K562 (cell line): Measurements from ENCODE around the gene MFSD12. TPM values are rescaled to one million over a fixed set of nuclear protein-coding genes. Genes with fewer than 3 reads are reported as not detected.

Source experiments
- ATF4 ChIP-seq: fragments of 450-650 bp; formaldehyde crosslinking; IDR thresholded peaks from 2 replicates; pipeline ENCODE4 v1.4.0; 2022; ENCODE audit warnings: mild to moderate bottlenecking, moderate library complexity
- BRD9 ChIP-seq: fragments of 450-650 bp; IDR thresholded peaks from 2 replicates; pipeline ENCODE4 v1.6.1; 2018; ENCODE audit warnings: low read depth; ENCODE audit not compliant: partially characterized antibody
- CCNT2 ChIP-seq: IDR thresholded peaks from 2 replicates; pipeline ENCODE4 v1.6.1; 2011; ENCODE audit warnings: borderline replicate concordance, low read depth, mild to moderate bottlenecking, moderate library complexity, mixed read lengths, low read length; ENCODE audit not compliant: insufficient read length; ENCODE audit errors: extremely low read depth
- FOS ChIP-seq: IDR thresholded peaks from 3 replicates; pipeline ENCODE4 v1.6.1; 2011; ENCODE audit not compliant: insufficient read length; ENCODE audit errors: extremely low read depth
- FOXA1 ChIP-seq: fragments of 450-650 bp; IDR thresholded peaks from 2 replicates; pipeline ENCODE4 v1.6.1; 2016; ENCODE audit warnings: mild to moderate bottlenecking, borderline replicate concordance
- FOXA3 ChIP-seq, 2 experiments: fragments of 450-650 bp in 1 of 2; sonication (generic) in 1 of 2; formaldehyde crosslinking; IDR thresholded peaks in 1 of 2; conservative IDR thresholded peaks in 1 of 2; 2 replicates each; pipeline versions ENCODE4 v1.4.0 to v1.8.0; 2020 to 2022; ENCODE audit warnings: mild to moderate bottlenecking in 2 of 2, missing genetic modification reagents in 1 of 2
- HMGN3 ChIP-seq: IDR thresholded peaks from 2 replicates; pipeline ENCODE4 v1.6.1; 2011; ENCODE audit warnings: borderline replicate concordance, low read depth, mild to moderate bottlenecking, mixed read lengths, low read length; ENCODE audit not compliant: insufficient read length; ENCODE audit errors: extremely low read depth
- MEF2A ChIP-seq: IDR thresholded peaks from 2 replicates; pipeline ENCODE4 v1.6.1; 2011; ENCODE audit warnings: low read depth, mild to moderate bottlenecking, low read length, moderate library complexity; ENCODE audit not compliant: control insufficient read depth
- MTA1 ChIP-seq: fragments of 450-650 bp; IDR thresholded peaks from 2 replicates; pipeline ENCODE4 v1.6.1; 2017; ENCODE audit warnings: borderline replicate concordance
- RBM15 ChIP-seq: fragments of 200-400 bp; formaldehyde crosslinking; IDR thresholded peaks from 2 replicates; pipeline ENCODE4 v1.6.1; 2018; ENCODE audit warnings: mild to moderate bottlenecking, low read length, moderate library complexity; ENCODE audit not compliant: insufficient read depth
- SP1 ChIP-seq: sonication (generic); formaldehyde crosslinking; IDR thresholded peaks from 2 replicates; pipeline ENCODE4 v1.8.1; 2022; ENCODE audit warnings: mild to moderate bottlenecking, missing genetic modification reagents
- STAT5A ChIP-seq: IDR thresholded peaks from 2 replicates; pipeline ENCODE4 v1.6.1; 2012; ENCODE audit warnings: low read length, inconsistent platforms, borderline replicate concordance
- TEAD4 ChIP-seq, 2 experiments: sonication (generic) in 1 of 2; formaldehyde crosslinking in 1 of 2; IDR thresholded peaks; 2 replicates each; pipeline versions ENCODE4 v1.6.1 to v1.8.0; 2012 to 2022; ENCODE audit warnings: borderline replicate concordance in 1 of 2, inconsistent platforms in 1 of 2, low read length in 1 of 2, mild to moderate bottlenecking in 1 of 2, missing genetic modification reagents in 1 of 2
- TRIM25 ChIP-seq: fragments of 450-650 bp; IDR thresholded peaks from 2 replicates; pipeline ENCODE4 v1.7.0; 2016; ENCODE audit warnings: borderline replicate concordance
- USF1 ChIP-seq: sonication (generic); formaldehyde crosslinking; IDR thresholded peaks from 2 replicates; pipeline ENCODE4 v1.9.0; 2022; ENCODE audit warnings: mild to moderate bottlenecking, missing genetic modification reagents
- USF2 ChIP-seq: sonication (generic); formaldehyde crosslinking; IDR thresholded peaks from 2 replicates; pipeline ENCODE4 v1.5.0; 2020; ENCODE audit warnings: missing genetic modification reagents
- ZNF124 ChIP-seq: sonication (generic); formaldehyde crosslinking; IDR thresholded peaks from 2 replicates; pipeline ENCODE4 v1.8.1; 2022; ENCODE audit warnings: missing genetic modification reagents
- ZNF75A ChIP-seq: fragments of 450-650 bp; formaldehyde crosslinking; IDR thresholded peaks from 2 replicates; pipeline ENCODE4 v1.4.0; 2020; ENCODE audit warnings: mild to moderate bottlenecking
- ZNF764 ChIP-seq: fragments of 250-450 bp; sonication (Bioruptor Pico); IDR thresholded peaks from 2 replicates; pipeline ENCODE4 v1.4.0; 2020; ENCODE audit warnings: low read depth, mild to moderate bottlenecking, moderate library complexity
- polyA plus RNA-seq, 8 experiments: library from polyadenylated mRNA; depleted of rRNA in 4 of 8; stranded (reverse) in 5 of 8; unstranded in 3 of 8; fragments of >200 nt; fragmentation: Nextera tagmentation in 2 of 8; fragmentation: Illumina TruSeq in 1 of 8; extraction: Ambion mirVana in 2 of 8; extraction: Trizol in 1 of 8; gene quantifications; 2 replicates each; pipeline versions ENCODE4 v1.2.1 to v1.2.3, GENCODE V29; 2011 to 2014; ENCODE audit warnings: inconsistent platforms in 1 of 8, missing spikeins in 1 of 8
- total RNA-seq, 7 experiments: library from RNA; depleted of rRNA in 6 of 7; stranded (reverse); fragments of >200 nt in 6 of 7; fragmentation: Illumina TruSeq in 2 of 7; extraction: Trizol in 2 of 7; gene quantifications; 2 replicates each; pipeline versions ENCODE4 v1.2.1 to v1.2.3, GENCODE V29; 2011 to 2021; ENCODE audit warnings: low replicate concordance in 1 of 7
- TF ChIP-seq, protein P1 (sequence below): sonication (generic); IDR thresholded peaks from 2 replicates; pipeline ENCODE4 v1.6.1; 2016

The MFSD12 gene
- total and polyA plus RNA-seq, 9 of the 15 experiments (the other 6 are each of a cell fraction or from before 2014, with no cell fraction given): 0.69 to 112 (median 31.8) TPM

- 0 out of 2 replicates have a peak, but pooled peaks have one; percentile 8 for TF ChIP-seq USF2
- no peak for TF ChIP-seq FOS
- no peak for TF ChIP-seq ZNF124 (CRISPR knock-in tag)
- no peak for TF ChIP-seq RBM15
- 0 out of 2 replicates have a peak, but pooled peaks have one; percentile 21 for TF ChIP-seq TRIM25
- TF ChIP-seq BRD9: peak; percentile 19
- peak; percentile 29; the same call in 1 of the 2 replicates for TF ChIP-seq SP1
- TF ChIP-seq TEAD4 (IDR thresholded peaks at IDR 0.05; ENCODE audit: low read length): peak; percentile 35; the same call in 1 of the 2 replicates
- TF ChIP-seq TEAD4 (CRISPR knock-in tag; IDR thresholded peaks at IDR 0.05; ENCODE audit: borderline replicate concordance): no peak
- TF ChIP-seq STAT5A: no peak
- TF ChIP-seq FOXA3 (CRISPR knock-in tag; conservative IDR thresholded peaks at IDR 0.05 in 1 of 2, IDR thresholded peaks at IDR 0.05 in 1 of 2): peak in 1 of 2 experiments; percentile 49; a peak in 2 of 4 replicates
- TF ChIP-seq CCNT2: peak; percentile 18
- peak; percentile 29; the same call in 1 of the 2 replicates for TF ChIP-seq MTA1
- TF ChIP-seq ZNF764 (CRISPR knock-in tag): no peak
- TF ChIP-seq MEF2A: no peak
- TF ChIP-seq, protein P1, sequence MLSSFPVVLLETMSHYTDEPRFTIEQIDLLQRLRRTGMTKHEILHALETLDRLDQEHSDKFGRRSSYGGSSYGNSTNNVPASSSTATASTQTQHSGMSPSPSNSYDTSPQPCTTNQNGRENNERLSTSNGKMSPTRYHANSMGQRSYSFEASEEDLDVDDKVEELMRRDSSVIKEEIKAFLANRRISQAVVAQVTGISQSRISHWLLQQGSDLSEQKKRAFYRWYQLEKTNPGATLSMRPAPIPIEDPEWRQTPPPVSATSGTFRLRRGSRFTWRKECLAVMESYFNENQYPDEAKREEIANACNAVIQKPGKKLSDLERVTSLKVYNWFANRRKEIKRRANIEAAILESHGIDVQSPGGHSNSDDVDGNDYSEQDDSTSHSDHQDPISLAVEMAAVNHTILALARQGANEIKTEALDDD: peak; percentile 67; the same call in 1 of the 2 replicates
- TF ChIP-seq ZNF75A (CRISPR knock-in tag): no peak
- no peak for TF ChIP-seq FOXA1
- TF ChIP-seq ATF4 (CRISPR knock-in tag): no peak
- peak; percentile 64 for TF ChIP-seq USF1
- TF ChIP-seq HMGN3: no peak
Measured at GRCh38 chr19:3521104-3521445, 36.3 kb downstream of the MFSD12 start (continued).
